ENCODE data around the gene C1GALT1.

DNA sequence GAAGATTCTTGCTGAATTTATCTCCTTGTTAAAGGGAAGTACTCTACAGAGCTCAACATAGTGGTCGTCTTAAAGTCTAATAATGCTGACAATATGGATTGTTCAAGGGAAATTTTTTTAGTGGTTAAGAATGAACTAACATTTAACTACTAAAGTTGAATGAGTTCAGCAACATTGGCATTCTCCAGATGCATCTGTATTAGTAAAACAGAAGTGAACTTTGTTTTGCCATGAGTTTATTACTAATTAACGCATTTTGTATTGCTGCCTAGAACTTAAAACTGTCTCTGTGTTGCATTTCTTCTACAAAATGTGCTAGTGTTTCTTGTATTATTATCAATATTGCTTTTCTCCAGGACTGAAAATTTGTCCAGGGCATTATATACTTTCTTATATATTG, 67.5 kb downstream of the C1GALT1 start:
- TF ChIP-seq, protein P1, sequence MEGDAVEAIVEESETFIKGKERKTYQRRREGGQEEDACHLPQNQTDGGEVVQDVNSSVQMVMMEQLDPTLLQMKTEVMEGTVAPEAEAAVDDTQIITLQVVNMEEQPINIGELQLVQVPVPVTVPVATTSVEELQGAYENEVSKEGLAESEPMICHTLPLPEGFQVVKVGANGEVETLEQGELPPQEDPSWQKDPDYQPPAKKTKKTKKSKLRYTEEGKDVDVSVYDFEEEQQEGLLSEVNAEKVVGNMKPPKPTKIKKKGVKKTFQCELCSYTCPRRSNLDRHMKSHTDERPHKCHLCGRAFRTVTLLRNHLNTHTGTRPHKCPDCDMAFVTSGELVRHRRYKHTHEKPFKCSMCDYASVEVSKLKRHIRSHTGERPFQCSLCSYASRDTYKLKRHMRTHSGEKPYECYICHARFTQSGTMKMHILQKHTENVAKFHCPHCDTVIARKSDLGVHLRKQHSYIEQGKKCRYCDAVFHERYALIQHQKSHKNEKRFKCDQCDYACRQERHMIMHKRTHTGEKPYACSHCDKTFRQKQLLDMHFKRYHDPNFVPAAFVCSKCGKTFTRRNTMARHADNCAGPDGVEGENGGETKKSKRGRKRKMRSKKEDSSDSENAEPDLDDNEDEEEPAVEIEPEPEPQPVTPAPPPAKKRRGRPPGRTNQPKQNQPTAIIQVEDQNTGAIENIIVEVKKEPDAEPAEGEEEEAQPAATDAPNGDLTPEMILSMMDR (IDR thresholded peaks at IDR 0.05): no peak
- no peak for TF ChIP-seq POLR2A (IDR thresholded peaks at IDR 0.05)
